Stimulated activated CD4-positive, alpha-beta T cell treated with anti-CD3 and anti-CD28 coated beads, TNF-alpha, amount 100 ng/mL, for 48 hours (primary cell): ENCODE measurements around the gene MOCS1.

Experiments used
- DNase-seq, 3 donors: peaks; one replicate each; pipeline ENCODE4 v3.0.0-alpha.2; 2020; ENCODE audit warnings: low read depth in 3 of 3

Gene MOCS1

DNA sequence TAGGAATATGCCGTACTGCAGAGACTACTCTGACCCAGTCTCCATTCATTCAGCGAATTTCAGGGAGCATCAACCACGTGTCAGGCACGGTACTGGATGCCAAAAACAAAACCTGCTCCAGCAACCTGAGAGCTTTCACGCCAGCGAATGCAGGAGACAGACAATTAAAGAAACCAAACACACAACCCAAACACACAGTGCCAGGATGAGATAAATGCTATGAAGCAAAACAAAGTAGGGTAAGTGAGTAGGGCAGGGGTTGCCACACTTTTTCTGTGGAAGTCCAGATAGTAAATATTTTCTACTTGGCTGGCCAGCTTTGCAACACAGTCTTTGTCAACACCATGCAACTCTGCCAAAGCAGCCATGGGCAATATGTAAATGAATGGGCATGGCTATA lies 10.0 kb downstream of the MOCS1 start:
- no peak for DNase-seq

DNA sequence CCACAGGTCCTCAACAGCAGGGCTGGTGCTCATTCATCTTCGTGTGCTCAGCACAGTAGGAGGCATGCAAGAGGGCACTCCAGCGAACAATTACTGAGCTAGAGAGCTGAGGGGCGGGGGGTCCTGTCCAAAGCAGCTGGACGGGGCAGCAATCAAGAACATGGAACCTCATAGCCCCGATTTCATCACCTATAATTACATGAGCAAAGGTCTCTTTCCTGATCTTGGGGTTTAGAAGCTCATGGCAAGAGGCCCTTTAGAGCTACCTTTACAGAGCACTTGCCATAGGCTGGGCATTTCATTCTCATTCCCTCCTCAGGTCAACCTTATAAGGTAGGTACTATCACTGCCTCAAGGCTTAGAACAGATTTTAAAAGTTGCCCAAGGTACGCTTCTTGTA lies 10.4 kb downstream of the MOCS1 start:
- no peak for DNase-seq

DNA sequence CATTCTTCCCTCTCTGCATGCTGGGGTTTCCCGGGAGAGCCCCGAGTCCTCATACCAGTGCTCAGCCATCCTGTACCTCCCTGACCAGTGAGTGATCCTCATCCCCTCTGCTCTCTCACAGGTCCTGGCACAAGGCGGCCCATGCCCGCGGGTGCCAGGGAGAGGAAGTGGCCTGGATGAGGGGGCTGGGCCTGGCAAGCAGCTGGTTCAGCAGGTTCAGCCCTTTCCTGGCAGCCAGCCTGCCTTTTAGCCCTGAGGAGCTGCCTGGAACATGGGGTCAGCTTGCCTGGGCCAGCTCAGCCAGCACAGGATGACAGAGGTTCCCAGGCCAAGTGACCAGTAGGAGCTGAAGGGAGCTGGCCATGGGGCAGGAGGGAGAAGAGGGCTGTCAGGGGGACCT lies 10.9 kb downstream of the MOCS1 start:
- DNase-seq: no peak

DNA sequence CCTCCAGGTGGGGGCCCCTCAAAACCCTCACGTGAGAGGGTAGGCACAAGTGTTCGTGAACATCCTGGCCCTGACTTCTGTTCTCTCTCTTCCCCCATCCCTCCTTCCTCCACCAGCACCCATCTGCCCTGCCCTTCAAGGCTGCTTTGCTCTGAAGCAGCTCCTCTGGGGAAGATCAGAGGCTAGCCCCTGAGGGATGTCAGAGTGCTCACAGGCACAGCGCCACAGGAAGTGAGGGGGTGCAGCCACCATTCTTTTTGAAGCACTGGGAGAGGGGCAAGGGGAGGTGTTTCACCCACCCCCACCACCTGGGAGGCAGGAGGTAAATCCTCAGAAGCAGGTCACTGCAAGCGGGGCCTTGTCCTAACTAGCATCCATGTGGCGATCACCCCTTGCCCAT lies 11.4 kb downstream of the MOCS1 start:
- no peak for DNase-seq

DNA sequence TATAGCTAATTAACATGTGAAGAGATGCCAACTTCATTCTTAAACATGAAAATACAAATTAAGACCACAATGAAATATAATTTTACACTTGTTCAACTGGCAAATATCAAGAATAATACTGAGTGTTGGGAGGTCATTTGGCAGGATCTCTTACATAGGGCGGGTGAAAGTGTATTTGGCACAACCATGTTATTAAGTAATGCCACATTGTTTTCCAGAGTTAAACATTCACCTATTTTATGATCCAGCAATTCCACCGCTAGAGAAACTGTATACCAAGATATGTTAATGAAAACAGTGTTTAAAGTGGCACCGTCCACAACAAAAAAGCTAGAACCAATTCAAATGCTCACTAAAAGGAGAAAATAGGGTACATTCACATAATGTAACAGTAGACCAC lies 14.1 kb downstream of the MOCS1 start:
- no peak for DNase-seq

DNA sequence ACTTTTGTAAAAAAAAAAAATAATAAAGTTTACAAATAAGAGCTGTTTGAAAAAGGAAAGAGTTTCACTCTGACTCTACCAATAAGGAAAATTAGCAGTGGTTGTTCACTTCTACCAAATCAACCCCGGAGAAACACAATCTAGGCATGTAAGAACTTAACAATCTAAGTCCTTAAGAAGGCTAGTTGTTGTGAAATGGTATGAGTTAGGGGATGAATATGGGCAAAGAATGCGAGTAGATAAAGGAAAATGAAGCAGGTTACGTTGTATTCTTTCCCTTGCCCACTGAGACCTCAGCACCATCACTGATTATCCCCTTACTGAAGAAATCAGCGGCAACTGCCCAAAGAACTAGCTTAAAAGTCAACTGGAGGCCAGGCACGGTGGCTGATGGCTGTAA lies 15.4 kb downstream of the MOCS1 start:
- no peak for DNase-seq

DNA sequence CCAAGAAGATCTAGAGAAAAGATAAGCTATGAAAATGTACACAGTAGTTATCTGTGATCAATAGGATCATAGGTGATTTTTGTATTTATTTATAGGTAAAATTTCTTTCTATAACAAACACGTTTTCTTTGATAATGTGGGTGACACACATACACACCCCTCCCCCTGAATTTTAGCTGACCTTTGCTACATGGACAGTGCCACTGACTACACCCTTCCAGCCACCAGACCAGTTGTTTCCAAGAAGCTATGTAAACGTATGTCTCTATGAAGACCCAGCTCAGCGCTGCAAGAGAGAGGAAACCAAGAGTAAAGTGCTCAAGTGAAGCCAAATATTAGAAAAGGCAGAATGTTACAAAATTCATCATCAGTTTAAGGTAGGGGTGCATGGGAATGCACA lies 16.3 kb downstream of the MOCS1 start:
- DNase-seq: no peak

DNA sequence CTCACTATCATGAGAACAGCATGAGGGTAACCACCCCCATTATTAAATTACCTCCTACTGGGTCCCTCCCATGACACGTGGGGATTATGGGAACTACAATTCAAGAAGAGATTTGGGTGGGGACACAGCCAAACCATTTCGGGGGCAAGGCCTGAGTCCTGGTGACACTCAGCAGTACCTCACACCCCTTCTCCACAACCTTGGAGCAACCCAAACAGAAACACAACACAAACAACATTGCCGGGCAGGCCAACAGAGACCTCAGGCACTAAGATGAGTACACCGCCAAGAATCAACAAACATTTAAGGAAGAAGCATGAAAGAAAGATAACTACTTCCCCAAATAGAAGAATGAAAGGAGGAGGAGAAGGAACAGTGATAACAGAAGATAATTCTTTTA lies 16.9 kb downstream of the MOCS1 start:
- no peak for DNase-seq

DNA sequence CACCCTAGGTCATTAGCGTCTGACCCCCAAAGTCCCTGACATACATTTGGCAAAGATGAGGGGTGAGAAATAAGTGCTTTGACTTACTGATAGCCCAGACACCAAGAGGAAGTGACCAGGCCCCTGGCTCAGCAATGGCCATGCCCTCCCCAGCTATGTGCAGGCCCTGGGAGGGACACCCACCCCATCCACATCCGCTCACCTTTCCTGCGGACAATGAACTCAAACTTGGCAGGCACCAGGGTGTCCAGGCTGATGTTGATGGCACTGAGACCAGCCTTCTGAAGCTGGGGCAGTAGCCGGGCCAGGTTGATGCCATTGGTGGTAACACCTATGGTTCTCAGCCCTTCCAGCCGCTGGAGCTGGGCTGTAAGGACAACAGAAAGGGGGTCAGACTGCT lies 18.4 kb downstream of the MOCS1 start:
- DNase-seq: no peak

DNA sequence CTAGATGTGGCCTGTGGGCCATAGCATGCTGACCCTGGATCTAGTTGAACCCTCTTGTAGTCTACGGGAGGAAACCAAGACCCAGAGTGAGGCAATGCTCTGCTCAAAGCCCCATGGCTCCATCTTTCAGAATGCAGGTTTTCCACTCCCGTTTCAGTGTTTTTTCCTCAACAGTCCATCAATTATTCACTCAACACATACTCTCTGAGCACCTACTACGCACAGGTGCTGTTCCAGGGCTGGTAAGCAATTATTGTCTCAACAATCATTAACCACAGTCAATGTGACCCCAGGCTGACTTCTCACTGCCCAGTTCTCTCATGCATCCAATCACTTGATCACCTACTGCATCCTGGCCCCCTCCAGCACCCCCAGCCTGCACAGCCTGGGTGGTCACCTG lies 20.0 kb downstream of the MOCS1 start:
- no peak for DNase-seq

DNA sequence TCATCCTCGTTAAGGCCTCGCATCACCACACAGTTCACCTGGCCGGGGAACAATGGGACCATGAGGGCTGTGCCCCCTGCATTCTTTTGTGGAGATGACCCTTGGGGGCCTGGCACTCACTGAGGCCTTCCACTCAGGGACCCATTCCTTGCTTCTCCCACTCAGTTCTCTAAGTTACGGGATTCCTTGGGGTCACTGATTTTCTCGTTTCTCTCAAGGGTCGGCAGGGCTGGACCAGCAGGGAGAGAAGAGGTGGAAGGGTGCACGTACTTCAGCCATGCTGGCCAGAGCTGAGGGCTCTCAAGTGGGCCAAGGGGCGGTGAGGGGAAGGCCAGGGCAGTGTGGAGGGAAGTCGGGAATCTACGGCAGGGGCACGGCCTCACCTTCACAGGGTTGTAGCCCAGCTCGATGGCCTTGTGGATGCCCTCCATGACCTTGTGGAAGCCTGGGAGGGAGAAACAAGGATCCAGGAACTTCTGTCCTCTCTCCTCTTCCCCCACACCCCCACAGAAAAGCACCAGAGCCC lies 20.8 kb downstream of the MOCS1 start:
- no peak for DNase-seq

DNA sequence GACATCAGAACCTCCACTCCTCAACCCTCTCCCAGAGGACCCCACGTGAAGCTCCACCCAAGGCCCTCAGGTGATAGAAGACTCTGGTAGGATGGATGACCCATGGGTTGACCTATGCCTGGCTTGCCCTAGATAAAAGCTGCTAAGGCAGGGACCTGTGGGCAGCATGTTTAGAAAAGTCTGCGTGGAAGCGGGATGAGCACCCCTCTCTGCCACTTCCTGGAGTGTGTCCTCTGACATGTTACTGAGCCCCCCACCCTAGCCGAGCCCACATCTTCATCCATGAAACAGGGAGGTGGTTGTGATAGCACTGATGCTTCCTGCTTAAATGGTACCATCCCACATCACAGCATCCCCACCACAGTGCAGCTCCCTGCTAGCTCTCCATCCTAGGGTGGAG lies 21.8 kb downstream of the MOCS1 start:
- DNase-seq: no peak

DNA sequence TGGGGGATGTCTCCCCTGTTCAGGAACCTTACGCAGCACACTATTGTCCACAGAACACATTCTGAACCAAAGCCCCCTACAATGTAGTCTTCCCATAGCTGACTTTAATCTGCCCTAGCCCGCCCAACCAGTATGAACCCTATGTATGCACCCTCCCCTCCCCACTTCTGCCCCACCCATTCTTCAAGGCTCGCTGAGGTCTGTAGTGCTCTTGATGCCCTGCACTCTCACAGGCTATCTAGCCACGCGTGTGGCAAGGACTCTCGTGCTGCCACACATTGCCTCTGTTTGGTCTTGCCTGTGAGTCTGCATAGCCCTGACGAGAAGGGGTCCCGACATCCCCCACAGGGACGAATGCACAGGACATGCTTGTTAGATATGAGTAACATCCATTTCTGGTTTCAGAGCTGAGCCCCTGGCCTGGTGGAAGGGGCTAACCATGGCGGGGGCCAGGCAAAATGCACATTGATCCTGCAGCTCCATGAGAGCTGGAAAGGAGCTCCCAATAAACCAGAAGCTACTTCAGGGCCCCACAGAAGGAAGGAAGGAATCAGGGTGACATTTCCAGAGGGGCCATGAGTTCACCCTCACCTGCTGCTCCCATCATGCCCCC lies 22.6 kb downstream of the MOCS1 start:
- DNase-seq: no peak

DNA sequence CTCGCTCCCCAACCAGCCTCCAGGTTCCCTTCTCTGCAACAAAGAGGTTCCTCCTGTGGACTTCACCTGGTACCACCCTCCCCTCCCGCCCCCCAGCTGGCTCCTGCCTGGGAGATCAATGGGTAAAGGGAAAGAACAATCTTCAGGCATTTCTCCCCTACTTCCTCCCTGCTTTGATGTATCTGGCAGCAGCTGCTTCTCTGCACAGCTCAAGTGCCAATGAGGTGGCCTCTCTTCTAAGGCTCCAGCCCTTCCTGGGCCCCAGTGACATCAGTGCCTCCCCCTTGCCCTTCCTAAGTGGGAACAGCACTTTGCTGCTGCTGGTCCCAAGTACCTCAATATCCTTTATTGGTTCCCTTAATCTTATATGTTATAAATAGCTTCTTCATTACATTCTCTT lies 23.5 kb downstream of the MOCS1 start:
- DNase-seq: no peak

DNA sequence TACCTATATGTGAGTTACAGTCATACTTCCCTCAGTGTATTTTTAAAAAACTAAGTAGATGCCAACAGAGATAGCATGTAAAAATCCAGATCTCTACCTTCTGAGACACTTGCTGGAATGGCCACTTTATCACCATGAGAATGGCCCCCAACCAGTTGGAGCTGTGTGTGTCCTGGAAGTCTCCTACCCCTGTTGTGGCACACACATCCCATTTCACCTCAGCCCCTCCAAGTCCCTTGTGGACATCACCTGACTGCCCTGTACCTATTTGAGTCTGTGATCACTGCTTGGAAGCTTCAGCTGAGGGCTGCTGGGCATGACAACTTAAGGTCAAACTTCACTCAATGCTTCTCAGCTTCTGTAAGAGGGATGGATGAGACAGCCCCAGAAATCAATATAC lies 24.1 kb downstream of the MOCS1 start:
- no peak for DNase-seq

DNA sequence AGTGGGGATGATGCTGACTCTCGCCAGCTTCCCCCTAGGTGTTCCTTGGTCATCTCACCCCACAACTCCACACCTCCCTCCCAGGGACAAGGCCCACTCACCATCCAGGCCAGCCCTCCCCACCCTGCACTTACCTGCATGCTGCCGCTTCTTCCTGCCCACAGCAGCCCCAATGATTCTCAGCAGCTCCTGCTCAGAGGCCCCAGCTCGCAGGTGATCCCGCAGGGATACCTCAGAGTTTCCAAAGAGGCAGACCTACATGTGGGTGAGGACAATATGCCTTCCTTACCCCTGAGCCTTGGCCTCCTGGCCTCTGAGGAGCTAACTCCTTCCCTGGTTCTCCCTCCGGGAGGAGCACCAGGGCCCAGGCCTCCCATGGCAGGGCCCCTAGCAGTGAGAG lies 24.6 kb downstream of the MOCS1 start:
- no peak for DNase-seq

DNA sequence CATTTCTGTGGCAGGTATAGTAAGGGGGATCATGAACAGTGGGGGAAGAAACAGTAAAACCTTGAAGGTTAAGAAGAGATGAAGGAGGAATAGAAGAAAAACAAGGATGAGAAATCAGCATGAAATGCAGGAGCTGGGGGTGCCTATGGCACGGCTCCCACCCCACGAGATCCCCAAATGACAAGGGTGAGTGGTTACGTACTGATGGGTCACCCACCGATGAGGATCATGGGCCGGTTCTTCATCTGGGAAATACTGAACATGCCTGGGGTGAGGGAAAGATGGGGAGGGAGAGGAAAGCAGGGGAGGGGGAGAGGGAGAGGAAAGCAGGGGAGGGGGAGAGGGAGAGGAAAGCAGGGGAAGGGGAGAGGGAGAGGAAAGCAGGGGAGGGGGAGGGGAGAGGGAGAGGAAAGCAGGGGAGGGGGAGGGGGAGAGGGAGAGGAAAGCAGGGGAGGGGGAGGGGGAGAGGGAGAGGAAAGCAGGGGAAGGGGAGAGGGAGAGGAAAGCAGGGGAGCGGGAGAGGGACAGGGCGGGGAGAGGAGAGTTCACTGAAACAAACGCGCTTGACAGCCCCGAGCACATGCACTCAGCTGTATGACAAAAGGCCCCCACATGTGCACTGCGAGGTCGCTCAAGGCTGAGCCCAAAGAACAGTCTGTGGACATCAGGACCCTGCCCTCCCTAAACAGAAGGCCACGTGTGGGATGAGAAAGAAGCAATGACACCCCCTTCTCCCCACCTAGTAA lies 25.3 kb downstream of the MOCS1 start:
- no peak for DNase-seq

DNA sequence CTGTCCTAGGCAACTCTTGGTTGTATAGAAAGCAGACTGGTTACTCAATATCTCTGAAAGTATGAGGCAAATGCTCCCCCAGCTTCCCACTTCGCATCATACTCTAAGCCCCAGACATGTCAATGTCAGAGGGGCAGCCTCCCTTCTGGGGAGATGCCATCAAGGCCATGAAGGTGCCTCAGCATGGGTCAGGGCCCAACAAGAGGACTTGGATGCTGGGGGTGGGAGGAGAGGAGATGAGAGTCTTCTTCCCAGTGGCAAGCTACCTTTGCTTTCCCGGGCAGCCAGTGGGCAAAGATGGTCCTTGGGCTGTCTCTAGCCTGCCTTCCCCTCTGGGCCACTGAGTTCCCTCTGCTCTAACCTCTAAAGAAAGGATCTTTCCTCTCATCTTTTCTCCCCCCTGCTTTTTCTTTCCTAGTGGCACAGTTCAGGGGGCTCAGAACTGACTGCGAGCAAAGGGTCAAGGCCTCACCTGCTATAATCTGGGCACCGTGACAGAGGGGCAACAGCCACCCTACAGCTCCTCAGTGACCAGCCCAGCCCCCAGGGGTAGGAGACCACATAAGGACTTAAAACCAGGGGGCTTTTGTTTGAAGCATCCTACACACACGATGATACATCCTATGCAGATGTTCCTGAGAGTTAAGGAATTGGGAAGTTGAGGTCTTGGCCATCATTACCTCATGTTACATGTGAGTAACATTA lies 26.2 kb downstream of the MOCS1 start:
- no peak for DNase-seq

DNA sequence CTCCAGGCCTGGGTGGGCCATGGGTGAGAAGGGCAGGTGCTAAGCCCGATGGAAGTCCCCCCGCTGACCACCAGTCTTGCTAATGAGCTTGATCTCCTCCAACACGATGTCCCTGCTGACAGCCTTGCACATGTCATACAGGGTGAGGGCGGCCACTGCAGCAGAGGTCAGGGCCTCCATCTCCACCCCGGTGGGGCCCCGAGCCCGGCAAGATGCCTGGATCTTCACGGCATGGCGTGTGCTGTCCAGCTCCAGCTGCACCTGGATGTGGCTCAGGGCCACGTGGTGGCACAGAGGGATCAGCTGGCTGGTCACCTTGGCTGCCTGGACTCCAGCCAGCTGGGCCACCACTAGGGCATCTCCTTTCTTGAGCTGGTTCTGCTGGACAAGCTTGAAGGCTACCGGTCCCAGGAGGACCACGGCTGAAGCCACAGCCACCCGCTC lies 27.9 kb downstream of the MOCS1 start:
- no peak for DNase-seq

DNA sequence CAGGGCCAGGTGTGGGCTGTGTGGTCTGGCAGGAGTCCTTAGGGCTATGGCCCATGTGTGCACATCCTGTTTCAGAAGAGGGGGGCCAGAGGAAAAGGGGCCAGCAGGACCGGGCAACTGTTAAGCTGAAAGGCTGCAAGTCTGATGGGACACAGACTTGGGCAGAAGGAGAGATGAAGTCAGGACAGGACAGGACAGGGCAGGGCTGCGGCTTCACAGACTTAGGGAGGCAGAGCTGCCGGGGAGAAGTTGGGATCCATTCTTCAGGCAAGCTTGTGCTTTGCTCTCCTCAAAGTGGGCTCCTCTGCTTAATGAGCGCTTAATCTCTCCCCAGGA lies 28.7 kb downstream of the MOCS1 start:
- no peak for DNase-seq

DNA sequence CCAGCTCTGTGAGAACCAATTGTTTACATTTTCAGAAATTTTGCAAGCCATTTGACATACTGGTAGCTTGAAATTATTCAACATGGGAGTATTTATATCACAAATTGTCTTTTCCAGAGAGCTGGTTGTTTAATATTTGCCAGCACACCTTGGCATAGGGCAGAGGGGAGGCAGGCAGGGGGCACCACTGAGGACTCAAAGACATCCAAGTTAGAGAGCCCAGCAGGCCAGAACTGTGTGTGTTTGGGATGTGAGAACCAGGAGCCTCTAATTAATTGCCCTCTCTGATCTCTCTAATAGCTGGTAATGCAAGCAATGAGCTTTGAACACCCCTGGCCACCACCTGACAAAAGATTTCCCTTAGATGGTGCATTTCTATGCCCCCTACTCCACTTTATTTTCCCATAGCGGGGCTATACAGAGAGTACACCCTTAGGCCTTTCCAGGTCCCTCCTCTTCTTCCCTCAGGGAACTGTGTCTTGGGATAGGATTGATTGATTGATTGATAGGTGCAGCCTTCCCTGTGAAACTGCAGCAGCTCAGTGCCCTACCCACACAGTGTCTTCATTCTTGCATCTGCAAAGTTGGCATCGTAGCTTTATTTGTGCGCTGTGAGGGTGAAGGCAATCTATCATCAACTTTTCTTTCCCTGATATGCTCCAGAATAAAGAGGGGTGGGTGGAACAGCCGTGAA lies 29.2 kb downstream of the MOCS1 start:
- DNase-seq: no peak

DNA sequence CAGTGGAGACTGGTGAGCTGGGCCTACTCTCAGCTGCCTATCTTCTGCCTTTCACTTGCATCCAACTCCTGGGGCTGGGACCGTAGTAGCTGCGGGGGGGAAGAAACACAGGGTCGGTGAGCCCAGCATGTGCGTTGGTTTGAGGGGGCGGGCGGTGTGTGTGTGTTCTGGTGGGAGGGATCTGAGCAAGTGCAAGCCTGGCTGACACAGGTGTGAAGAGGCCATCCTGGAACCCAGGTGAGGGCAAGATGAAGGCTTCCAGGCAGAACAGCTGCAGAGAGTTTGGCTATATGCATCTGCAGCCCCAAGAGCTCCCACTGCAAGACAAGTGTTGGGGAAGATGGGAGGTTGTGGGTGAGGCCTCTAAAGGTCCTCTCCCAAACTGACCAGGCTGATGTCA lies 30.6 kb downstream of the MOCS1 start:
- no peak for DNase-seq
